ENCODE data around the gene HDAC9. TPM values are rescaled to one million over a fixed set of nuclear protein-coding genes. Genes with fewer than 3 reads are reported as not detected.

HDAC9 gene
- total and polyA plus RNA-seq, 11 donors: 4.8 to 62.9 (median 30.6) TPM

GRCh38 chr7:18754766-18755165 lies 259.2 kb downstream of the HDAC9 start:
- Histone ChIP-seq H3K27me3 (no peaks in the 10 kb centered on the region), H3K36me3 (no peaks in the 10 kb centered on the region), H3K9me3 (no peaks in the 10 kb centered on the region), H3K27ac (no peak overlapping the region), H3K4me3 (no peak overlapping the region), H3K4me1 (no peaks in the 10 kb centered on the region)
- TF ChIP-seq CTCF (IDR thresholded peaks at IDR 0.05): peak in 2 of 12 donors; percentile 14 to 17
- TF ChIP-seq POLR2A (IDR thresholded peaks at IDR 0.05): no peak
- no peak for ATAC-seq
- no peak for DNase-seq
- intact Hi-C loops (cut with DNase I): no loop called here
- 72 to 81% (median 80%) methylated on average over 2 of the region's 2 CpGs for WGBS, 4 donors

DNA sequence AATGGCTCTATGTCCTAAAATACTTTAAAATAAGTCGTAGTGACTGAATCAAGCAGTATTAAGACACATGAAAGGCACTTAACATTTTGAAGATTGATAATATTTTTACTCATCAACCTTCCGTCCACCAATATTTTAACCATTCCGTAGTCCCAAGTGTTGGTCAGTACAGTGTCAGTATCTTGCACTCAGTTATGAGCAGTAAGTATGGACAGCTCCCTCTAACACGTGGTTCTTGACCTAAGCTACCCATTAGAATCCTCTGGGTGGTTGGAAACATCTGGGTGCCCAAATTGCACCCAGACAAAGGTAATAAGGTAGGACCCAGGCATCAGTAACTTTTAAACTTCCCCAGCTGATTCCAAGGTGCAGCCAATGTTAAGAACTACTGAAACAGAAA lies 260.2 kb downstream of the HDAC9 start:
- WGBS, 4 donors: 86 to 90% (median 88%) methylated on average over 4 of the region's 4 CpGs
- H3K27ac ChIP-seq: no peak overlapping the region

DNA sequence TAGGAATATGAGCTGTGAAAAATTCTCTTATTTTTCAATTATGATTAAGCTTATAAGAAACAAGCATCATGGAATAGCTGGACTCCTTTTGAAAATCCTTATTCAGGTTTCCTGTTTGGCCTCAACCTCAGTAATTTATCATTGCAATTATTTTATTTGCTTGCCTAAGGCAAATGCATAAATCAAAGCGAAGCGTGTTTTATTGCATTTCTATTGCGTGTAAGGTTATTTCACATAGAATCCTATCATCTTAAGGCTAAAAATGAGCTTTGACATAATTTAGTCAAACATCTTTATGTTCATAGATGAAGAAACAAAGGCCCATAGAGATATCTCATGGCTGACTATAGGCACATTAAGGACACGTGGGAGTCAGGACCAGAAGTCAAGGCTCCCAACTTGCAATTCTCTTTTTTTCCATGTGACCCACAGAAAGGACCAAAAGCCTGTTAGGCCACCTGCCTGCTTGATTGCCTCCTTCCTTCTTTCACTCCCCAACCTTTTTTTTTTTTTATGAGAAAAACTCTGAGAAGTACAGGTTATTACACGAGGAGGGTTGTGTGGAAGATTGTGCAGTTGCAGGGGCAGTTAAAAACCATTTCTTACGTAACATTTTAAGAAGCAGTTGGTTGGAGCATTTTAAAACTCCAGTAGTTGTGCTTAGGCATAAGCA lies 261.0 kb downstream of the HDAC9 start:
- intact Hi-C loops (cut with DNase I): no loop called here
- WGBS, 4 donors: 93 to 96% (median 94%) methylated on average over 6 of the region's 6 CpGs

More for the DNA sequence above, 260.2 kb downstream of the HDAC9 start:
- Histone ChIP-seq H3K27me3 (no peaks in the 10 kb centered on the region), H3K4me3 (no peak overlapping the region), H3K4me1 (no peaks in the 10 kb centered on the region), H3K36me3 (no peaks in the 10 kb centered on the region), H3K9me3 (no peaks in the 10 kb centered on the region)
- ATAC-seq: no peak
- intact Hi-C loops (cut with DNase I): no loop called here
- no peak for DNase-seq
- TF ChIP-seq POLR2A (IDR thresholded peaks at IDR 0.05): no peak
- TF ChIP-seq CTCF (IDR thresholded peaks at IDR 0.05): no peak

GRCh38 chr7:18760046-18760445 lies 264.5 kb downstream of the HDAC9 start:
- WGBS, 4 donors: 73 to 93% (median 90%) methylated on average over 5 of the region's 5 CpGs
- intact Hi-C loops (cut with DNase I): no loop called here

More for the DNA sequence above, 261.0 kb downstream of the HDAC9 start:
- ATAC-seq (no peak), DNase-seq (no peak)
- no peaks in the 10 kb centered on the region for H3K27me3 ChIP-seq
- no peaks in the 10 kb centered on the region for H3K36me3 ChIP-seq
- H3K27ac ChIP-seq: no peak overlapping the region
- H3K9me3 ChIP-seq: no peaks in the 10 kb centered on the region
- H3K4me3 ChIP-seq: no peak overlapping the region
- H3K4me1 ChIP-seq: no peaks in the 10 kb centered on the region
- no peak for TF ChIP-seq CTCF (IDR thresholded peaks at IDR 0.05)

More at GRCh38 chr7:18760046-18760445, 264.5 kb downstream of the HDAC9 start:
- ATAC-seq: no peak
- H3K9me3 ChIP-seq: no peaks in the 10 kb centered on the region
- TF ChIP-seq POLR2A (IDR thresholded peaks at IDR 0.05) (no peak), CTCF (IDR thresholded peaks at IDR 0.05) (no peak)
- H3K36me3 ChIP-seq: no peaks in the 10 kb centered on the region
- DNase-seq: no peak
- H3K4me3 ChIP-seq: no peak overlapping the region
- H3K27me3 ChIP-seq: no peaks in the 10 kb centered on the region
- no peak overlapping the region for H3K27ac ChIP-seq
- H3K4me1 ChIP-seq: peaks cover 0 to 2% (median 0%) of the 10 kb centered on the region in 12 donors
